ENCODE results near the gene CD164L2.
"Not testable (repeated sequence)": the region's sequence is repeated elsewhere in the genome, so short reads cannot be mapped to it uniquely, and the experiment has no call there.

Gene CD164L2

GRCh38 chr1:27391511-27392095 lies 8.5 kb upstream of the CD164L2 start:
- DNase-seq (ENCODE audit: low read depth in 4 of 4, low spot score in 1 of 4), result peak in 1 of 4 experiments; percentile 14

GRCh38 chr1:27388337-27389005 lies 5.3 kb upstream of the CD164L2 start:
- DNase-seq (ENCODE audit: low read depth in 4 of 4, low spot score in 1 of 4), result peak; percentile 49 to 69 (median 60)

GRCh38 chr1:27384797-27385196 lies 1.7 kb upstream of the CD164L2 start:
- DNase-seq (ENCODE audit: low read depth in 4 of 4, low spot score in 1 of 4), result not testable (repeated sequence)

- DNase-seq (ENCODE audit: low read depth in 4 of 4, low spot score in 1 of 4), result no peak
Observed at GRCh38 chr1:27383661-27384060, 528 bp upstream of the CD164L2 start.

- DNase-seq (ENCODE audit: low read depth in 4 of 4, low spot score in 1 of 4), result no peak
Observed at GRCh38 chr1:27381969-27382762, 967 bp downstream of the CD164L2 start.

DNA sequence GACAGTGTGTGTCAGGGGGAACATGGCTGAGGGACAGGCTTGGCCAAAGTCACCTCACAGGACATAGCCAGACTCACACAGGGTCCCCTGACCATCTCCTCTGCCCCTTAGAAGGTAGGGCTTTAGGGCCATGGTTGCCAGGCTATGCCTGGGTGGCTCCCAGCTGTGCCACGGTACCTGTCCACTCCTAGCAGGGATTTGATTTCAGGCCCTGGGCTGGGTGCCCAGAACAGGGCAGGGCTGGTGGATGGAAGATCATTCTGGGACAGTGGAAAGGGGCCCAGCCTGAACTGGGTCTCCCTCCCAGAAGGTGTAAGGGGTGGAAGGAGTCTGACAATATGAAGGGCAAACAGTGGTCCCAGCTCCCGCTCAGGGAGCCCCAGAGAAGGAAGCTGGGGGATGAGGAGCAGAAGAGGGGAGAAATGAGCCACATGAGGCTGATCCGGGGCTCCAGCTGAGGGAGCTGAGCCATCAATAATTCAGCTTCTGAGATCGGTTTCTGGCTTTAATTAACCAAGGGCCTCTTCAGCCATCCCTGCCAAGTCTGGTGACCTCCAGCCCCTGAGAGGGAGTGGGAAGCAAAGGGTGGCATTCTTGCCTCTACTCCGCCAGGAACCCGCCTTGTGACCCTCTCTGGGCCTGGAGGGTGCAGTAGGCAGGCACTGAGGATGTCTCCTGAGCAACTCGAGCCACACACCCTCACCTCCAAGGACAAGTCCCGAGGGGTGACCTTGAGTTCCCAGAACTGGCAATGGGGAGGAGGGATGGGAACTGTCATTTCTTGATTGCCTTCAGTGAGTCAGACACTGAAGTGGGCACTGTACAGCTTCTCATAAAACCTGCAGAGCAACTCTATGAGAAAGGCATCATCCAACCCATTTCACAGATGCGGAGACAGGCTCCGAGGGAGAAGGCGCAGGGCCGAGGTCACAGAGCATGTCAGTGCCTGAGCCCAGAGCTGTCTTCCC lies 2.1 kb downstream of the CD164L2 start:
- no peak for DNase-seq (ENCODE audit: low read depth in 4 of 4, low spot score in 1 of 4)

GRCh38 chr1:27380224-27380623 lies 2.9 kb downstream of the CD164L2 start:
- no peak for DNase-seq (ENCODE audit: low read depth in 4 of 4, low spot score in 1 of 4)

GRCh38 chr1:27379564-27380122 lies 3.5 kb downstream of the CD164L2 start:
- DNase-seq (ENCODE audit: low read depth in 4 of 4, low spot score in 1 of 4), result no peak

DNA sequence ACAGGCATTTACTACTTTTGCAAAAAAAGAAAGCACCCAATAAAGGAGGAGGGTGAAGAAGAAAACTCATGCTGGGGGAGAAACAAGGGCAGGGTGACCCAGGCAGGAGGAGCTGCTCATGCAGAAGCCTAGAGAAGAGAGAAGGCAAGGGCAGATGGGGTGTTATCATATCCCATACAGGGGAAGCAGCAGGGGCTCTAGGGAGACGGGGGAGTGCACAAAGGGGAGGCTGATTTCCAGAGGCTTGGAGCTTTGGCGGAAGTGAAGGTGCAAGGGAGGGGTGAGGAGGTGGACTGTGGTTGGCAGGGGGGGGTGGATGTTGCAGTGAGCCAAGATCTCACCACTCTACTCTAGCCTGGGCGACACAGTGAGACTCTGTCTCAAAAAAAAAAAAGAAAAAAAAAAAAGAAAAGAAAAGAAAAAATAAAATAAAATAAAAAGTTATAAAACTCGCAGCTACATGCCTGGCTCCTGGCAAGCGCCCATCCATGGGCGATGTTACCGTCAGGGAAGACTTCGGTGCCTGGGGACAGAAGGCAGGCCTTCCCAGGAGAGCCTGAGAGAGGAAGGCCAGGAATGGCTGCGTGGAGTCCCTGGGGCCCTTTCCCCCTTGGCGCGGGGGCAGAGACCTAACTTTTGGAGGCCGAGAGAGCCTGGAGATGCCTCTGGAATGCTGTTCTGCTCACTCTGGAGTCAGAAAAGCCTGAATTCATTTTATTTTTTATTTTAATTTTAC lies 5.2 kb downstream of the CD164L2 start:
- no peak for DNase-seq (ENCODE audit: low read depth in 4 of 4, low spot score in 1 of 4)

DNA sequence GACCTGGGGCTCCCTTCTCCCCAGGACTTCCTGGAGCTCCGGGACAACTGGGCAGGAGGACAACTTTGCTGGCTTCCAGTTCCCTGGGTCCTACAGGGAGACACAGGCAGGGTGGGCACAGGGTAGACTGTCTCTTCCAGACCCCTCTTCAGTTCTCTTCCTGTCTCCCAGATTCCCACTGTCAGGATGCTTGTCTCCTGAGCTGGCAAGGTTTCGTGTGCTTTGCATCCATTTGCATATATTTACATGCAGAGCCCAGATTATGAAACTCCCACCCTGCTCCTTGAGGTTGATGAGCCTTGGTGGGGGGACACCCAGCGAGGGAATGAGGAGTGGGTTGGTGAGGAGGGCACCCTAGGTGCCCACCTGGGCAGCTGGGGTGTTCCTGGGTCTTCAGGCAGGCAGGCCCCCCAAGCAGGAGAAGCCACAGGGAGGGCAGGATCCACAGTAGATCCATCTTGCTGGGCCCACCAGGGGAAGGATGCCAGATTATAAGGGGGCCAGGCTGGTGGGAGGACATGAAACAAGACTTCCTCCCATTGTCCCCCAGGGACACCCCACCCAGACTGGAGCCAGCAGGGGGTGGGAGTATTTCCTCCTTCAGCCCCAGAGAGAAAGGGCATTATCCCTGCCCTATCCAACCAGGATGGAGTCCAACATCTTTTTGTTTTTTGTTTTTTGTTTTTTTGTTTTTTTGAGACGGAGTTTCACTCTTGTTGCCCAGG lies 8.6 kb downstream of the CD164L2 start, which contains the start of gene FCN3:
Gene FCN3 (minus strand): TSS at position 463 of the 725 bp plus-strand sequence. CDS start 6 bp downstream, at position 457.
- DNase-seq (ENCODE audit: low read depth in 4 of 4, low spot score in 1 of 4), result no peak

GRCh38 chr1:27372808-27373690 lies 10.1 kb downstream of the CD164L2 start:
- no peak for DNase-seq (ENCODE audit: low read depth in 4 of 4, low spot score in 1 of 4)

DNA sequence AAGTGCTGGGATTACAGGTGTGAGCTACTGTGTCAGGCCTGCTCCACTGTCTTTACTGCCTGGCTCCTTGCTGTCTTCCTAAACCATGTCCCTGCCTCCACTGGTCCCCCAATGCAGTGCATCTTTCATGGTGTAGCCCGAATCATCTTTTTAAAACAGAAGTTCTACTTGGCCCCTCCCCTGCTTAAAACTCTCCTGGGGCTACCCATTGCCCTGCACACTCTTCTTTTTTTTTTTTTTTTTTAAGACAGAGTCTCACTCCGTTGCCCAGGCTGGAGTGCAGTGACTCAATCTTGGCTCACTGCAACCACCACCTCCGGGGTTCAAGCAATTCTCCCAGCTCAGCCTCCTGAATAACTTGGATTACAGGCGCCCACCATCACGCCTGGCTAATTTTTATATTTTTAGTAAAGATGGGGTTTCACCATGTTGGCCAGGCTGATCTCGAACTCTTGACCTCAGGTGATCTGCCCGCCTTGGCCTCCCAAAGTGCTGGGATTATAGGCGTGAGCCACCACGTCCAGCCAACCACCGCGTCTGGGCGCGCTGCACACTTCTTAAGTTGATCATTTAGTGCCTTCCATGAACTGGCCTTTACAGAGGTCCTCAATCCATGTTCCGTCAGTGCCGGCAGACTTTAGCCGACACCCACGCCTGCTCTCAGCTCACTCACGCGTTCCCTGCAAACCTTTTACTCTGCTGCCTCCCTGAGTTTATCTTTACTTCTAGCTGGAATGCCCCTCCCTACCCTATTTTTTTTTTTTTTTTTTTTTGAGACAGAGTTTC lies 10.9 kb downstream of the CD164L2 start:
- DNase-seq (ENCODE audit: low read depth in 4 of 4, low spot score in 1 of 4), result no peak

- no peak for DNase-seq (ENCODE audit: low read depth in 4 of 4, low spot score in 1 of 4)
Observed at GRCh38 chr1:27368869-27369582, 14.1 kb downstream of the CD164L2 start.

GRCh38 chr1:27367160-27367650 lies 15.9 kb downstream of the CD164L2 start:
- DNase-seq (ENCODE audit: low read depth in 4 of 4, low spot score in 1 of 4), result no peak

- DNase-seq (ENCODE audit: low read depth in 4 of 4, low spot score in 1 of 4), result peak in 1 of 4 experiments; percentile 57
Observed at GRCh38 chr1:27366411-27367159, 16.5 kb downstream of the CD164L2 start, which contains the start of gene MAP3K6. TSS of gene MAP3K6 (minus strand) at chr1:27366961. CDS start at chr1:27366597, 364 bp downstream.

DNA sequence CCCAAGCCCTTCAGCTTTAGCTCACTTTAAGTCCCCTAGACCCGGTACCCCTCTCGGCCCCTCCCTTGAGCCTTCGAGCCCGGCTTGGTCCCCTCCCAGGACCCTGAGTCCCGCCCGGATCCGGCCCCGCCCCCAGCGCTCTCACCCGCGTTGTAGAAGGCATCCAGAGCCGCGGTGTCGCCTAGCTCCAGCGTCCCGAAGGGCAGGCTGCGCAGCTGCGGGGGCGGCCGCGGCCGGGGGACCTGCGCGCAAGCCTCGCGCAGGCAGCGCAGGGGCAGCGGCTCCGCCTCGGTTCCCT lies 17.1 kb downstream of the CD164L2 start:
- peak in 3 of 4 experiments; percentile 52 to 80 (median 64) for DNase-seq (ENCODE audit: low read depth in 4 of 4, low spot score in 1 of 4)
